Medulla oblongata (tissue), 1 donor: ENCODE data around the gene CACNA1H.
A peak's percentile ranks its signal among the peaks of the same experiment; 100 is the strongest.

Source experiments
- DNase-seq: peaks from one replicate; pipeline ENCODE4 v3.0.0-alpha.2; 2015; ENCODE audit errors: extremely low spot score

CACNA1H gene

GRCh38 chr16:1142911-1143310 is 10.0 kb upstream of the CACNA1H start:
- DNase-seq: no peak

- DNase-seq: no peak
Measured at GRCh38 chr16:1143761-1144450, 9.0 kb upstream of the CACNA1H start.

- DNase-seq: peak; percentile 32
Measured at GRCh38 chr16:1144476-1145382, 8.2 kb upstream of the CACNA1H start.

- DNase-seq: no peak
Measured at GRCh38 chr16:1145383-1146100, 7.4 kb upstream of the CACNA1H start.

- DNase-seq: no peak
Measured at GRCh38 chr16:1146409-1146808, 6.5 kb upstream of the CACNA1H start.

GRCh38 chr16:1147027-1147426 is 5.9 kb upstream of the CACNA1H start:
- DNase-seq: no peak

- DNase-seq: no peak
Measured at GRCh38 chr16:1149101-1149636, 3.7 kb upstream of the CACNA1H start.

- DNase-seq: no peak
Measured at GRCh38 chr16:1150511-1150982, 2.4 kb upstream of the CACNA1H start.

- no peak for DNase-seq
Measured at GRCh38 chr16:1151424-1152122, 1.3 kb upstream of the CACNA1H start.

- DNase-seq: no peak
Measured at GRCh38 chr16:1152123-1152638, 725 bp upstream of the CACNA1H start.

- no peak for DNase-seq
Measured at GRCh38 chr16:1153480-1154160, 714 bp downstream of the CACNA1H start.

- no peak for DNase-seq
Measured at GRCh38 chr16:1154291-1154886, 1.5 kb downstream of the CACNA1H start.

- DNase-seq: no peak
Measured at GRCh38 chr16:1154887-1155331, 2.0 kb downstream of the CACNA1H start.

GRCh38 chr16:1155353-1156054 is 2.6 kb downstream of the CACNA1H start:
- DNase-seq: no peak

GRCh38 chr16:1156055-1156982 is 3.4 kb downstream of the CACNA1H start:
- DNase-seq: no peak

GRCh38 chr16:1156983-1157638 is 4.2 kb downstream of the CACNA1H start:
- DNase-seq: no peak

GRCh38 chr16:1157639-1158455 is 4.9 kb downstream of the CACNA1H start:
- no peak for DNase-seq
